GM12892 (cell line): ENCODE measurements around the gene HLA-F.

Experiments used
- DNase-seq: peaks from one replicate; pipeline ENCODE4 v3.0.0; 2011; ENCODE audit not compliant: insufficient read length
- FAIRE-seq: peaks from 2 replicates; lab custom pipeline; 2011; peaks lifted over from hg19 to GRCh38; lab: Jason Lieb, UNC
- POLR2A ChIP-seq: IDR thresholded peaks from 2 replicates; pipeline ENCODE4 v1.6.1; 2011; ENCODE audit warnings: low read depth, low read length, control low read depth
- POLR2AphosphoS5 ChIP-seq: IDR thresholded peaks from 2 replicates; pipeline ENCODE4 v1.6.1; 2011; ENCODE audit warnings: low read depth, low read length, control low read depth
- TAF1 ChIP-seq: IDR thresholded peaks from 2 replicates; pipeline ENCODE4 v1.6.1; 2011; ENCODE audit warnings: low read depth, mild to moderate bottlenecking, control low read depth, low read length, borderline replicate concordance

HLA-F gene

DNA sequence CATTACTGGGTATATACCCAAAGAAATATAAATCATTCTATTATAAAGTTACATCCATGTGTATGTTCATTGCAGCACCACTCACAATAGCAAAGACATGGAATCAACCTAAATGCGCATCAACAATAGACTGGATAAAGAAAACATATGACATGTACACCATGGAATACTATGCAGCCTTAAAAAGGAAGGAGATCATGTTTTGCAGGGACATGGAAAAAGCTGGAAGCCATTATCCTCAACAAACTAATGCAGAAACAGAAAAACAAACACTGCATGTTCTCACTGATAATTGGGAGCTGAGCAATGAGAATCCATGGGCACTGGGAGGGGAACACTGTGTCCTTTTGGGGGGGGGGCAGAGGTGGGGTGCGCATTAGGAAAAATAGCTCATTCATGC, 53.5 kb downstream of the HLA-F start:
- DNase-seq (no peak), FAIRE-seq (no peak)
- no peak for TF ChIP-seq TAF1
- no peak for TF ChIP-seq POLR2AphosphoS5
- no peak for TF ChIP-seq POLR2A
